H1 (cell line): ENCODE data around the gene AFF2. TPM values are rescaled to one million over a fixed set of nuclear protein-coding genes. Genes with fewer than 3 reads are reported as not detected.

Experiments
- CTCF ChIA-PET: fragments of 300-600 bp; sonication (Branson Sonifier 250); formaldehyde crosslinking; loops from one replicate; lab custom pipeline; 2021; ENCODE audit not compliant: partially characterized antibody; lab: Charles Lee
- POLR2A ChIA-PET: fragments of 300-600 bp; sonication (Branson Sonifier 250); formaldehyde crosslinking; loops from one replicate; lab custom pipeline; 2021; ENCODE audit warnings: inconsistent platforms; ENCODE audit not compliant: partially characterized antibody; lab: Charles Lee
- DNase-seq, 2 experiments: peaks; one replicate each; pipeline versions ENCODE4 v3.0.0 to v3.0.0-alpha.2; 2010 to 2022; ENCODE audit warnings: low spot score in 2 of 2, low read depth in 1 of 2, mixed read lengths in 1 of 2
- FAIRE-seq: peaks from 2 replicates; lab custom pipeline; 2011; peaks lifted over from hg19 to GRCh38; lab: Jason Lieb, UNC
- H2AFZ ChIP-seq: 2 replicates; pipeline ENCODE4 v1.8.1; 2012; ENCODE audit warnings: low read length, inconsistent platforms
- H2AK5ac ChIP-seq: 2 replicates; pipeline ENCODE4 v1.6.1; 2013; ENCODE audit warnings: low read depth, low read length
- H2BK120ac ChIP-seq: replicated peaks from 2 replicates; pipeline ENCODE3; 2013; ENCODE audit warnings: low read depth, low read length, inconsistent platforms
- H2BK12ac ChIP-seq: 2 replicates; pipeline ENCODE4 v1.6.1; 2013; ENCODE audit warnings: low read depth, low read length
- H2BK15ac ChIP-seq: 2 replicates; pipeline ENCODE4 v1.6.1; 2013; ENCODE audit warnings: low read length
- H2BK20ac ChIP-seq: 2 replicates; pipeline ENCODE4 v1.6.1; 2013; ENCODE audit warnings: low read length
- H2BK5ac ChIP-seq: 2 replicates; pipeline ENCODE4 v1.6.1; 2013; ENCODE audit warnings: low read depth, low read length
- H3K14ac ChIP-seq: 2 replicates; pipeline ENCODE4 v1.6.1; 2013; ENCODE audit warnings: inconsistent platforms; ENCODE audit not compliant: insufficient read length
- H3K18ac ChIP-seq: 2 replicates; pipeline ENCODE4 v1.6.1; 2013; ENCODE audit warnings: low read length; ENCODE audit errors: extremely low read depth
- H3K23ac ChIP-seq: 2 replicates; pipeline ENCODE4 v1.6.1; 2013; ENCODE audit warnings: inconsistent platforms; ENCODE audit not compliant: insufficient read length
- H3K23me2 ChIP-seq: 2 replicates; pipeline ENCODE4 v1.6.1; 2013; ENCODE audit warnings: low read depth, low read length
- H3K27ac ChIP-seq: 2 replicates; pipeline ENCODE4 v1.6.1; 2011; ENCODE audit warnings: low read depth, low read length, inconsistent platforms
- H3K27me3 ChIP-seq, 4 experiments: replicated peaks in 1 of 4; 1 replicate in 1 of 4; 2 replicates in 3 of 4; pipeline versions ENCODE4 v1.6.1 to v1.8.1; 2011 to 2013; ENCODE audit warnings: low read length in 3 of 4, mild to moderate bottlenecking in 3 of 4, inconsistent platforms in 2 of 4, mixed read lengths in 2 of 4, moderate library complexity in 1 of 4; ENCODE audit not compliant: control insufficient read depth in 3 of 4, insufficient read depth in 3 of 4; ENCODE audit errors: extremely low read depth in 1 of 4
- H3K36me3 ChIP-seq, 4 experiments: 2 replicates each; pipeline versions ENCODE4 v1.6.1 to v1.8.1; 2011 to 2013; ENCODE audit warnings: mild to moderate bottlenecking in 4 of 4, low read length in 3 of 4, moderate library complexity in 2 of 4, control low read depth in 1 of 4, inconsistent platforms in 1 of 4; ENCODE audit not compliant: insufficient read depth in 4 of 4, control insufficient read depth in 2 of 4
- H3K4ac ChIP-seq: replicated peaks from 2 replicates; pipeline ENCODE3; 2013; ENCODE audit warnings: low read length, low read depth, mixed read lengths, inconsistent platforms; ENCODE audit not compliant: insufficient read length
- H3K4me1 ChIP-seq, 4 experiments: replicated peaks in 1 of 4; 1 replicate in 1 of 4; 2 replicates in 3 of 4; pipeline versions ENCODE4 v1.6.1 to v1.8.1; 2011 to 2013; ENCODE audit warnings: low read length in 3 of 4, inconsistent platforms in 2 of 4, mixed read lengths in 1 of 4; ENCODE audit not compliant: insufficient read depth in 4 of 4, control insufficient read depth in 3 of 4
- H3K4me2 ChIP-seq, 2 experiments: 2 replicates each; pipeline versions ENCODE4 v1.6.1 to v1.8.1; 2011 to 2013; ENCODE audit warnings: low read depth in 2 of 2, low read length in 2 of 2, control low read depth in 1 of 2, inconsistent platforms in 1 of 2, mild to moderate bottlenecking in 1 of 2; ENCODE audit not compliant: insufficient read depth in 1 of 2
- H3K4me3 ChIP-seq, 4 experiments: fragments of 200-600, 300-600 bp in 1 of 4; sonication (generic), shearing (Covaris generic), sonication (Bioruptor Twin) in 1 of 4; 2 replicates each; pipeline versions ENCODE4 v1.5.1 to v1.8.1; 2011 to 2016; ENCODE audit warnings: low read length in 4 of 4, low read depth in 3 of 4, control low read depth in 2 of 4, inconsistent platforms in 2 of 4, mild to moderate bottlenecking in 2 of 4, mixed read lengths in 1 of 4, moderate library complexity in 1 of 4; ENCODE audit not compliant: insufficient read depth in 2 of 4; ENCODE audit errors: extremely low read depth in 1 of 4
- H3K56ac ChIP-seq: replicated peaks from 2 replicates; pipeline ENCODE3; 2013; ENCODE audit warnings: low read depth, mild to moderate bottlenecking, mixed read lengths, low read length, inconsistent platforms; ENCODE audit not compliant: insufficient read length
- H3K79me1 ChIP-seq: 2 replicates; pipeline ENCODE4 v1.6.1; 2013; ENCODE audit warnings: low read depth, low read length, control low read depth
- H3K79me2 ChIP-seq, 2 experiments: 2 replicates each; pipeline versions ENCODE4 v1.6.1 to v1.8.1; 2012 to 2013; ENCODE audit warnings: low read length in 2 of 2, mild to moderate bottlenecking in 2 of 2, inconsistent platforms in 1 of 2; ENCODE audit not compliant: insufficient read depth in 2 of 2, control insufficient read depth in 1 of 2
- H3K9ac ChIP-seq, 4 experiments: replicated peaks in 1 of 4; 1 replicate in 1 of 4; 2 replicates in 3 of 4; pipeline versions ENCODE4 v1.6.1 to v1.8.1; 2011 to 2013; ENCODE audit warnings: low read depth in 3 of 4, low read length in 3 of 4, control low read depth in 2 of 4, mild to moderate bottlenecking in 2 of 4, moderate library complexity in 2 of 4, inconsistent platforms in 1 of 4; ENCODE audit errors: extremely low read depth in 1 of 4
- H3K9me3 ChIP-seq, 2 experiments: 2 replicates each; pipeline versions ENCODE4 v1.6.1 to v1.8.1; 2012 to 2013; ENCODE audit warnings: mild to moderate bottlenecking in 2 of 2, moderate library complexity in 2 of 2, control low read depth in 1 of 2, inconsistent platforms in 1 of 2, low read depth in 1 of 2, low read length in 1 of 2, mixed read lengths in 1 of 2; ENCODE audit not compliant: insufficient read depth in 2 of 2
- H4K20me1 ChIP-seq, 2 experiments: replicated peaks in 1 of 2; 2 replicates each; pipeline versions ENCODE3 to v1.8.1; 2011 to 2013; ENCODE audit warnings: inconsistent platforms in 2 of 2, low read length in 2 of 2, mild to moderate bottlenecking in 1 of 2; ENCODE audit not compliant: insufficient read depth in 2 of 2, control insufficient read depth in 1 of 2
- H4K5ac ChIP-seq: 2 replicates; pipeline ENCODE4 v1.6.1; 2013; ENCODE audit warnings: low read length, low read depth, mixed read lengths, inconsistent platforms; ENCODE audit not compliant: insufficient read length
- H4K8ac ChIP-seq: 2 replicates; pipeline ENCODE4 v1.8.0; 2013; ENCODE audit warnings: mild to moderate bottlenecking, moderate library complexity, low read length, inconsistent platforms; ENCODE audit not compliant: insufficient read depth; ENCODE audit errors: extremely low read depth
- H4K91ac ChIP-seq: replicated peaks from 2 replicates; pipeline ENCODE3; 2013; ENCODE audit warnings: low read length, mixed read lengths, inconsistent platforms; ENCODE audit not compliant: insufficient read length
- BRCA1 ChIP-seq: IDR thresholded peaks from 2 replicates; pipeline ENCODE4 v1.6.1; 2012; ENCODE audit warnings: low read depth, low read length, improper control_type of control experiment
- CHD1 ChIP-seq: IDR thresholded peaks from 2 replicates; pipeline ENCODE4 v1.6.1; 2012; ENCODE audit warnings: low read depth, low read length, improper control_type of control experiment
- CTBP2 ChIP-seq: IDR thresholded peaks from 2 replicates; pipeline ENCODE4 v1.7.0; 2011; ENCODE audit warnings: borderline replicate concordance, mild to moderate bottlenecking, moderate library complexity, mixed read lengths, low read length; ENCODE audit not compliant: insufficient read depth, insufficient read length
- FOSL1 ChIP-seq: IDR thresholded peaks from 2 replicates; pipeline ENCODE4 v1.6.1; 2011; ENCODE audit warnings: mild to moderate bottlenecking, low read depth, low read length, moderate library complexity; ENCODE audit not compliant: insufficient read depth
- HDAC2 ChIP-seq, 2 experiments: fragments of 300-600 bp in 1 of 2; sonication (generic) in 1 of 2; IDR thresholded peaks; 2 replicates each; pipeline ENCODE4 v1.6.1; 2011 to 2012; ENCODE audit warnings: low read depth in 2 of 2, low read length in 2 of 2, mild to moderate bottlenecking in 2 of 2, moderate library complexity in 2 of 2, borderline replicate concordance in 1 of 2, inconsistent platforms in 1 of 2
- NANOG ChIP-seq: IDR thresholded peaks from 2 replicates; pipeline ENCODE4 v1.6.1; 2011; ENCODE audit warnings: low read length, low read depth, mild to moderate bottlenecking, inconsistent platforms; ENCODE audit not compliant: insufficient read depth, poor library complexity, severe bottlenecking
- RBBP5 ChIP-seq: IDR thresholded peaks from 2 replicates; pipeline ENCODE4 v1.7.1; 2012; ENCODE audit warnings: low read depth, mild to moderate bottlenecking, inconsistent platforms, low read length, moderate library complexity, borderline replicate concordance
- TAF1 ChIP-seq: IDR thresholded peaks from 2 replicates; pipeline ENCODE4 v1.6.1; 2011; ENCODE audit warnings: mild to moderate bottlenecking, low read depth, low read length
- TCF12 ChIP-seq: IDR thresholded peaks from 2 replicates; pipeline ENCODE4 v1.6.1; 2011; ENCODE audit warnings: low read depth, mild to moderate bottlenecking, low read length
- WGBS, 2 experiments: shearing (Covaris generic) in 1 of 2; methylation state at CpG; one replicate each; pipeline versions ENCODE4 v1.1.6 to v1.1.7; 2013 to 2015; ENCODE audit warnings: low lambda C conversion rate in 2 of 2, mixed read lengths in 2 of 2, inconsistent platforms in 1 of 2, low coverage in 1 of 2, missing lambda C conversion rate in 1 of 2; ENCODE audit not compliant: insufficient replicate concordance in 2 of 2, insufficient coverage in 1 of 2, insufficient read length in 1 of 2; ENCODE audit errors: extremely low coverage in 1 of 2, missing lambda C conversion rate in 1 of 2; 5-methylcytosine and 5-hydroxymethylcytosine counted together
- polyA plus RNA-seq, 7 experiments: library from polyadenylated mRNA; depleted of rRNA in 3 of 7; stranded (reverse) in 5 of 7; unstranded in 2 of 7; fragments of >200 nt in 5 of 7; fragments of 200-250 nt in 2 of 7; gene quantifications; 1 replicate in 5 of 7; 2 replicates in 1 of 7; 4 replicates in 1 of 7; pipeline versions ENCODE4 v1.2.1 to v1.2.3, GENCODE V29; 2011 to 2013; ENCODE audit warnings: missing spikeins in 2 of 7, mixed read lengths in 2 of 7
- total RNA-seq: library from RNA; stranded (reverse); fragmentation: NEBNext Ultra II Directional; extraction: Animal tissue kit (Norgen Biotek cat#: 25700); gene quantifications from 2 replicates; pipeline ENCODE4 v1.2.1, GENCODE V29; 2021

The AFF2 gene
- total and polyA plus RNA-seq, 2 of the 8 experiments (the other 6 are each of a cell fraction or from before 2014, with no cell fraction given) = 2.0 to 7.3 TPM

GRCh38 chrX:149021159-149021558 lies 520.7 kb downstream of the AFF2 start:
- Histone ChIP-seq H3K79me1 (no peaks in the 10 kb centered on the region), H3K23ac (no peak overlapping the region), H3K18ac (no peak overlapping the region), H3K23me2 (no peaks in the 10 kb centered on the region), H3K4me2 (no peak overlapping the region), H3K79me2 (no peaks in the 10 kb centered on the region), H2AFZ (no peak overlapping the region), H3K4me1 (no peaks in the 10 kb centered on the region), H3K4me3 (no peak overlapping the region), H3K4ac (no peak overlapping the region), H2BK12ac (no peak overlapping the region), H3K27ac (no peak overlapping the region), H4K8ac (no peak overlapping the region), H2BK120ac (no peak overlapping the region), H4K91ac (no peak overlapping the region), H3K36me3 (no peaks in the 10 kb centered on the region), H2BK15ac (no peak overlapping the region), H3K9me3 (no peaks in the 10 kb centered on the region), H4K5ac (no peak overlapping the region), H3K56ac (no peak overlapping the region), H3K9ac (no peak overlapping the region), H3K14ac (no peak overlapping the region), H2AK5ac (no peak overlapping the region), H4K20me1 (no peaks in the 10 kb centered on the region), H2BK5ac (no peak overlapping the region), H3K27me3 (no peaks in the 10 kb centered on the region), H2BK20ac (no peak overlapping the region)
- TF ChIP-seq CHD1 (no peak), BRCA1 (no peak), FOSL1 (no peak), NANOG (no peak), HDAC2 (IDR thresholded peaks at IDR 0.05; ENCODE audit: borderline replicate concordance in 1 of 2, low read depth in 2 of 2, low read length in 2 of 2) (no peak), TCF12 (no peak), CTBP2 (no peak), RBBP5 (no peak), TAF1 (no peak)
- DNase-seq = no peak
- 93% methylated on average over 2 of the region's 2 CpGs; no CpG with 5 or more reads in 1 of the 2 experiments for WGBS, 2 experiments
- POLR2A ChIA-PET = no interaction called here
- FAIRE-seq = no peak
- CTCF ChIA-PET = interaction anchor here (1.2 kb wide), 1 partner anchor 266 kb away, joined by 3 read pairs; no protein-coding TSS in a partner anchor
